ENCODE results near the gene GTPBP2.

The GTPBP2 gene

DNA sequence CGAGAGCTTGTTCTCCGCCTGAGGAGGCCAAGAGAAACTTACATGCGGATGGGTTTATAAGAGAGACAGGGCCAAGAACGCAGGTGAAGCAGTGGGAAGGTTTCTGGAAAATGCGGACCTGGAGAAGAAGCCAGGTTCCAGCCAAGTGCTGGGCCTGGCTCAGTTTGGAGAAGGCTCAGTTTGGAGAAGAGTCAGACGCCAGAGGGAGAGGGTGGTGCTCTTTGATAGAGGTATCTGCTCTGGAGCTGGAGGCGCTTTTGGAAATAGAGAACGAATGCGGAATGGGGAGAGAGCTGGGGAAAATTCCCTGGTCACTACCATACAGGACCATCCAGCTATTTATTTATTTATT, 16.5 kb upstream of the GTPBP2 start:
- ATAC-seq: peak; percentile 23; the same call in 2 of the 3 replicates
- TF ChIP-seq BACH2 (CRISPR knock-in tag; IDR thresholded peaks at IDR 0.05; ENCODE audit: borderline replicate concordance) (no peak), GLIS3 (CRISPR knock-in tag; IDR thresholded peaks at IDR 0.05) (no peak), TCF4 (CRISPR knock-in tag; IDR thresholded peaks at IDR 0.05; ENCODE audit: borderline replicate concordance) (no peak), ZNF565 (CRISPR knock-in tag; conservative IDR thresholded peaks at IDR 0.05; ENCODE audit: low read depth) (no peak), CREB5 (CRISPR knock-in tag; IDR thresholded peaks at IDR 0.05; ENCODE audit: low read depth) (no peak)

DNA sequence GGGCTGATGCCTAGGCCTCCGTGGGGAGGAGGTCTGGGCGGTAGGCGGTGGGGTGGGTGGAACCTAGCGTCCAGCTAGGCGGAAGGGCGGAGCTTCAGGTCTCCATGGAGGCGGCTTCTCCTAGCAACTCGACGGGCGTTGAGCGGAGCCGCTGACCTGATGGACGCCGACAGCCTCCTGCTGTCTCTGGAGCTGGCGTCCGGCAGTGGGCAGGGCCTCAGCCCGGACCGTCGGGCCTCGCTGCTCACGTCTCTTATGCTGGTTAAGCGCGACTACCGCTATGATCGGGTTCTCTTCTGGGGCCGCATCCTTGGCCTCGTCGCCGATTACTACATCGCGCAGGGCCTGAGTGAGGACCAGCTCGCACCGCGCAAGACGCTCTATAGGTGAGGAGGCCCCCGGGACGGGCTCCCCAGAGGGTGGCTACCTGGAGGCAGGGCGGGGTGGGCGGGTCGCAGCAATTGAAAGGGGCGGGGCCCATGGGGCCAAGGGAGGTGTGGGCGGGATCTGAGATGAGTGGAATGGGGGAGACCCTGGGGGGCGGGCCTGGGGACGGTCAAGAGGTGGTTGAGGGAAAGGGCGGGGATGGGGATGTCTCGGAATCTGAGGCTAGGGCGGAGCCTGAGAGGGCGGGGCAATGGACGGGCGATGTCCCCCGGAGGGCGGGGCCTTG, 16.0 kb upstream of the GTPBP2 start, which contains the start of gene RSPH9:
TSS of gene RSPH9 (plus strand) at position 97 of the 673 bp plus-strand sequence. CDS start at position 160, 63 bp downstream.
- no peak for TF ChIP-seq ZFP3 (CRISPR knock-in tag; IDR thresholded peaks at IDR 0.05)
- TF ChIP-seq, protein P1, sequence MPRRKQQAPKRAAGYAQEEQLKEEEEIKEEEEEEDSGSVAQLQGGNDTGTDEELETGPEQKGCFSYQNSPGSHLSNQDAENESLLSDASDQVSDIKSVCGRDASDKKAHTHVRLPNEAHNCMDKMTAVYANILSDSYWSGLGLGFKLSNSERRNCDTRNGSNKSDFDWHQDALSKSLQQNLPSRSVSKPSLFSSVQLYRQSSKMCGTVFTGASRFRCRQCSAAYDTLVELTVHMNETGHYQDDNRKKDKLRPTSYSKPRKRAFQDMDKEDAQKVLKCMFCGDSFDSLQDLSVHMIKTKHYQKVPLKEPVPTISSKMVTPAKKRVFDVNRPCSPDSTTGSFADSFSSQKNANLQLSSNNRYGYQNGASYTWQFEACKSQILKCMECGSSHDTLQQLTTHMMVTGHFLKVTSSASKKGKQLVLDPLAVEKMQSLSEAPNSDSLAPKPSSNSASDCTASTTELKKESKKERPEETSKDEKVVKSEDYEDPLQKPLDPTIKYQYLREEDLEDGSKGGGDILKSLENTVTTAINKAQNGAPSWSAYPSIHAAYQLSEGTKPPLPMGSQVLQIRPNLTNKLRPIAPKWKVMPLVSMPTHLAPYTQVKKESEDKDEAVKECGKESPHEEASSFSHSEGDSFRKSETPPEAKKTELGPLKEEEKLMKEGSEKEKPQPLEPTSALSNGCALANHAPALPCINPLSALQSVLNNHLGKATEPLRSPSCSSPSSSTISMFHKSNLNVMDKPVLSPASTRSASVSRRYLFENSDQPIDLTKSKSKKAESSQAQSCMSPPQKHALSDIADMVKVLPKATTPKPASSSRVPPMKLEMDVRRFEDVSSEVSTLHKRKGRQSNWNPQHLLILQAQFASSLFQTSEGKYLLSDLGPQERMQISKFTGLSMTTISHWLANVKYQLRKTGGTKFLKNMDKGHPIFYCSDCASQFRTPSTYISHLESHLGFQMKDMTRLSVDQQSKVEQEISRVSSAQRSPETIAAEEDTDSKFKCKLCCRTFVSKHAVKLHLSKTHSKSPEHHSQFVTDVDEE (CRISPR knock-in tag; IDR thresholded peaks at IDR 0.05): no peak
- TF ChIP-seq ISL1 (CRISPR knock-in tag; IDR thresholded peaks at IDR 0.05): no peak
- ATAC-seq: peak; percentile 85

- TF ChIP-seq TCF4 (CRISPR knock-in tag; IDR thresholded peaks at IDR 0.05; ENCODE audit: borderline replicate concordance) (peak; percentile 66; the same call in 1 of the 2 replicates), CREB5 (CRISPR knock-in tag; IDR thresholded peaks at IDR 0.05; ENCODE audit: low read depth) (no peak), ZNF8 (CRISPR knock-in tag; IDR thresholded peaks at IDR 0.05) (no peak)
- ATAC-seq: no peak
Measured at GRCh38 chr6:43639984-43640800, 11.1 kb upstream of the GTPBP2 start.

DNA sequence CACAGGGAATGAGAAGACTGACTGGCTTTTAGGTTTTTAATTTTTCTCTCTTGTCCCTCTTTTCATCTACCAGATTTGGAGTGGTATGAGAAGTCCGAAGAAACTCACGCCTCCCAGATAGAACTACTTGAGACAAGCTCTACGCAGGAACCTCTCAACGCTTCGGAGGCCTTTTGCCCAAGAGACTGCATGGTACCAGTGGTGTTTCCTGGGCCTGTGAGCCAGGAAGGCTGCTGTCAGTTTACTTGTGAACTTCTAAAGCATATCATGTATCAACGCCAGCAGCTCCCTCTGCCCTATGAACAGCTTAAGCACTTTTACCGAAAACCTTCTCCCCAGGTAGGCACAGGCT, 7.2 kb upstream of the GTPBP2 start:
- ATAC-seq: peak; percentile 43
- no peak for TF ChIP-seq SNAI2 (CRISPR knock-in tag; IDR thresholded peaks at IDR 0.05)
- no peak for TF ChIP-seq ZFP30 (CRISPR knock-in tag; IDR thresholded peaks at IDR 0.05)
- TF ChIP-seq CREB5 (CRISPR knock-in tag; IDR thresholded peaks at IDR 0.05; ENCODE audit: low read depth): no peak
- TF ChIP-seq PATZ1 (CRISPR knock-in tag; IDR thresholded peaks at IDR 0.05; ENCODE audit: borderline replicate concordance): no peak
- TF ChIP-seq ZNF8 (CRISPR knock-in tag; IDR thresholded peaks at IDR 0.05): no peak
- no peak for TF ChIP-seq CSRNP3 (CRISPR knock-in tag; IDR thresholded peaks at IDR 0.05)
- no peak for TF ChIP-seq ZC3H10 (CRISPR knock-in tag; IDR thresholded peaks at IDR 0.05)
- TF ChIP-seq, protein P1 (CRISPR knock-in tag; IDR thresholded peaks at IDR 0.05): no peak
- TF ChIP-seq CSDC2 (CRISPR knock-in tag; IDR thresholded peaks at IDR 0.05): no peak
- no peak for TF ChIP-seq ARNTL (CRISPR knock-in tag; IDR thresholded peaks at IDR 0.05; ENCODE audit: borderline replicate concordance, low read depth)
- TF ChIP-seq POU6F1 (CRISPR knock-in tag; IDR thresholded peaks at IDR 0.05; ENCODE audit: borderline replicate concordance, low read depth): no peak
- TF ChIP-seq TOX (CRISPR knock-in tag; IDR thresholded peaks at IDR 0.05; ENCODE audit: borderline replicate concordance): no peak
- TF ChIP-seq PPARA (CRISPR knock-in tag; IDR thresholded peaks at IDR 0.05; ENCODE audit: borderline replicate concordance): no peak

Measured in SK-N-SH treated with all-trans-retinoic acid at 6 μM for 48 hours (cell line).